GM18519 (cell line): Measurements from ENCODE around the gene CHMP2A.
"Not testable (repeated sequence)": the region's sequence is repeated elsewhere in the genome, so short reads cannot be mapped to it uniquely, and the experiment has no call there.

Source experiments
- ATAC-seq: cut with Tn5 transposase; IDR thresholded peaks from one replicate; pipeline ENCODE4 v1.9.1; 2021; ENCODE audit warnings: mild to moderate bottlenecking, moderate library complexity; ENCODE audit not compliant: unreplicated experiment, low FRiP score

The CHMP2A gene

DNA sequence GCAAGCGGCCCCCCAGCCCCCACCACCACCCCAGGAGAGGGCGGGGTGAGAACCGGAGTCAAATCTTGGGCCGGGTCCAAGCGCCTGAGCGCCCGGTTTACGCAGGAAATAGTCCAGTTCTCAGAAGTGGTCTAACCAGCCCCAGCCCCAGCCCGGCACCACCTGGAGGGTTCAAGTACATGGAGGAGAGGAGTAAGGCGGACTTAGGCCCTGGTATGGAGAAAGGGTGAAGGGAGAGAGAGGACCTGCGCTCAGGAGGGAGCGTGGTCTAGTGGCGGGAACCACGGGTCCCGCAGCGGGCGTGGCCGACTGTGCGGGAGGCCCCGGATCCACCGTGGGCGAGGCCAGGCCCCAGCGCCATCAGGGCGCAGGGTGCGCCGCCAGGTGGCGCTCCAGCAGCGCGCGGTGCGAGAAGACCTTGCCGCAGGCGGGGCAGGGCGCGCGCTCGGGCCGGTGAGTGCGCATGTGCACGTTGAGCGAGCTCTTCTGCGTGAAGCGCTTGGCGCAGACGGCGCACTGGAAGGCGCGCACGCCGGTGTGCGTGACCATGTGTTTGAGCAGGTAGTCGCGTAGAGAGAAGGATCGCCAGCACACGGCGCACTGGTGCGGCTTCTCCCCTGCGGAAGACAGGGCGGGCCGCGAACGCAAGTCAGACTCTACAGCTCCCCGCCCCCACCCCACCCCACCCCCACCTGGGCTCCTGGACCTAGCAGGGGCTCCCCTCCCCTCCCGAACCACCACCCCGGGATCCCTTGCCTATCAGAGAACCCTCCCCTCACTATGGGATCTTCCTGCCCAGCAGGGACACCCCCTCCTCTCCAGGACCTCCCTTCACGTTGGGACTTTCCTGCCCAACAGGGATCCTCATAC, 41.0 kb downstream of the CHMP2A start:
- ATAC-seq, result peak; percentile 63

DNA sequence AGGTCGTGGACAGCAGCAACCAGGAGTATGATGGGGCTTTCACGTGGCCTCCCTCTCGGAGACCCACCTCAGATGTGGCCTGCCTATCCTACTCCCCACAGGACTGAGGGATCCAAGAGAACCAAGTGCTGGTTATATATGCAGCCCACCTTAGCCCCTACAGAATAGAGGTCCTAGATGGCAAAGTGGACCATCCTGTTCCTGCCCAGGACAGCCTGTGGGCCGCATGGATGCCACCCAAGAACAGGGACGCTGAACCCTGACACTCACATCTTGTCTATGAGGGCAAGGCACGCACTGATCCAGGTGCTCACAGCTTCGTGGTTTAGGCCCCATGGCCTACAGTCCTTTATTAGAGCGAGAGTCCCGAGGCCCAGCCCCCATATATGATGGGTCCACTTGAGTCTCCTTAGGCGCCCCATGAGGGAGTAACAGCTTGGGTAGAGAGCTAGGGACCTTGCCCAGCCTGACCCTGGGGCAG, 41.7 kb downstream of the CHMP2A start:
- ATAC-seq, result no peak

DNA sequence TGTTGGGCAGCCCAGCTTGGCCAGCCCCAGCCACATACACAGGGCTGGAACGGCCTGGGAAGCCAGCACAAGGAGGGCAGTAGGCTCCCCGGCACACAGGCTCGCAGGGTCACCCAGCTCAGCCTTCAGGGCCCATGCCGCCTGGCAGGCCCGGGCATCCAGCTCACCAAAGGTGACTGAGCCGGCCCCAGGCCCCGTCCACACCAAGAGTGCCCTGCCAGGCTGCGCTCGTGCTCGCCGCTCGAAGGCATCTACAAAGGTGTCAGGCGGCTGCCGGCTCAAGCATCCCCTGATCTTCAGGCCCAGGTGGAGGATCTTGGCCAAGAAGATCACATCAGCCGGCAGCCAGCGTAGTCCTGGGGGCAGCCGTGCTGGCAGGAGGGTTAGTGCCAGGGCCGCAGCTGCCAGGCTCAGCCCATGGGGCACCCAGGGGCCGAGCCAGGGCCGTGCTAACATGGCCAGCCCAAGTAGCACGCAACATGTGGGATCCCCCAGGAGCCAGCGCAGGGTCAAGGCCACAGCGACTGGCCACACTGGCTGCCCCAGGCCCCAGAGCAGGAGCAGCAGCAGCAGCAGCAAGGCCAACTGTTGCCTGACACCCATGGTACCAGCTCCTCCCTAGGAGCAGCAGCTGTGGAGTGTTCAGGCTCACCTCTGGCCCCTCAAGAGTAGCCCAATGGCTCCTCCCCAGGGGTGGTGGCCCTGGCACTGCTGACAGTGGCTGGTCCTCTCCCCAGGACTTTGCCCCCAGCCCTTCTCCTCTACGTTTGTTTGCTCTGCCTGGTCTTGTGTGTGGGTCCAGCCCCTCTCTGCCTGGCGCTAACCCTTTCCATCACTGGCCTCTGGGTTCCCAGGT, 43.3 kb downstream of the CHMP2A start, which contains the start of gene SLC27A5:
SLC27A5 (minus strand) TSS at position 640 of the 856 bp plus-strand sequence; CDS start at position 603, 37 bp downstream.
- no peak for ATAC-seq

DNA sequence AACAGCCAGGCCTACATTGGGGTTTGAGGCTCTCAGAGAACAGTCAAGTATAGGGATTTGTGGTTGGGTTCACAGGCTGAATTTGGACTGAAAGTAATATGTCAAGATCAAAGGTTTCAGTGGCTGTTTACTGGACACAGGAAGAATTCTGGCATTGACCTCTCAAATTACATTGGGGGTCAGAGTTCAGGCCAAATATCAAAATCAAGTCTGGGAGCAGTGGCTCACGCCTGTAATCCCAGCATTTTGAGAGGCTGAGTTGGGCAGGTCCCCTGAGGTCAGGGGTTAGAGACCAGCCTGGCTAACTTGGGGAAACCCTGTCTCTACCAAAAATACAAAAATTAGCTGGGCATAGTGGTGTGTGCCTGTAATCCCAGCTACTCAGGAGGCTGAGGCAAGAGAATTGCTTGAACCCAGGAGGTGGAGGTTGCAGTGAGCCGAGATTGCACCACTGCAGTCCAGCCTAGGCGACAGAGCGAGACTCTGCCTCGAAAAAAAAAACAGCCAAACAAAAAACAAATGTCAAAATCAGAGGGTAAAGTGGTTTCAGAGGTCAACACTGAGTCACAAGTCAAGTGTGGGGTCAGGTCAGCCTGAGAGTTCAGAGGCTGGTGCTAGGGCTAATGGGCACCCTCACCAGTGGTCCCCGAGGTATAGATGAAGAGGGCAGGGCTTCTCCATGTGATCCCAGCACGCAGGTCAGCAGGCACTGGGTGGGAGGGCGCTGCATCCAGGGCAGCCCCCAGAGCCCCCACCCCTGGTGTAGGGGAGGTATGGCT, 44.6 kb downstream of the CHMP2A start:
- ATAC-seq, result no peak

DNA sequence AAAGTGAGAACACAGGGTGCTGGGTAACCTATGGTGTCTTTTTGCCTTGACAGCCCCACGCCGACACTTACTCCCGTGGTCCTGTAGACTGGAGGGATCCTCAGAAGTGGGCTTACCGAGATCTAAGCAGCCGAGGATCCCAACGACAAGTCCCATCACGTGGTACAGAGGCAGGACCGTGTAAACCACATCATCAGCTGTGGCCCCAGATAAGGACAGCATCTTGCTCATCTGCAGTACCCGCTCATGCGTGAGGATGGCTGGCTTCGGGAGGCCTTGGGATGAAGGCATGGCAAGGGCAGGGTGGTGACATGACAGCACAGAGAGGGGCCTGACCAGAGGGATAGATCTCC, 45.2 kb downstream of the CHMP2A start:
- no peak for ATAC-seq

DNA sequence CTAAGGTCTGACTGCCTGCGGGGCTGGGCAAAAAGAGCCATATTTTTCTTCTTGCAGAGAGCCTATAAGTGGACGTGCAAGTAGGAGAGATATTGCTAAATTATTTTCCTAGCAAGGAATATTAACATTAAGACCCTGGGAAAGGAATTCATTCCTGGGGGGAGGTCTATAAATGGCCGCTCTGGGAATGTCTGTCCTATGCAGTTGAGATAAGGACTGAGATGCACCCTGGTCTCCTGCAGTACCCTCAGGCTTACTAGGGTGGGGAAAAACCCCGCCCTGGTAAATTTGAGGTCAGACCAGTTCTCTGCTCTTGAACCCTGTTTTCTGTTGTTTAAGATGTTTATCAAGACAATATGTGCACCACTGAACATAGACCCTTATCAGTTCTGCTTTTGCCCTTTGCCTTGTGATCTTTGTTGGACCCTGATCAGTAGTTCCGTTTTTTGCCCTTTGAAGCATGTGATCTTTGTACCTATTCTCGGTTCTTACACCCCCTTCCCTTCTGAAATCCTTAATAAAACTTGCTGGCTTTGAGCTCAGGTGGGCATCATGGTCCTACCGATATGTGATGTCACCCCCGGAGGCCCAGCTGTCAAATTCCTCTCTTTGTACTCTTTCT, 47.2 kb downstream of the CHMP2A start:
- ATAC-seq, result not testable (repeated sequence)
